ENCODE data around the gene ITM2C.

Gene ITM2C

DNA sequence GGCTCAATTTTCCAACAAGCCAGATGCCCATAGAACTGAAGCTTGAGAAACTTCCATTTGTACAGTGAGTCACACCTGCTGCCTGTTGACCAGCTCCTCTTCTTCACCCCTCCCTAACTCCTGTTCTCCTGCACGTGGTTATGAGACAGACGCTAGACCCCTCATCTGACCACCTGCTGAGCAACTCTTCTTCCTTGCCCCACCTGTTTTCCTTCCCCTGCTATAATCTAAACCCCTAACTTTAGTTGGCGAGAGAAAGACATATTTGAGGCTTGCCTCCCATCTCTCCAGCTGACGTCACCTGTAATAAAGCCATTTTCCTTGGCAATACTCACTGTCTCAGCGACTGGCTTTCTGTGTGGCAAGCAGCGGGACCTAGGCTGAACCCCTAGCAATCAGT lies 22.3 kb upstream of the ITM2C start:
- Histone ChIP-seq H3K9me2 (ENCODE audit: low read depth, low read length) (no peaks in the 10 kb centered on the region), H3K9me3 (ENCODE audit: low read length) (no peaks in the 10 kb centered on the region), H3K4me1 (ENCODE audit: insufficient read depth, low read length, severe bottlenecking) (no peaks in the 10 kb centered on the region), H2AFZ (ENCODE audit: low read length) (no peak overlapping the region), H3K4me3 (ENCODE audit: low read depth, low read length, poor library complexity, severe bottlenecking) (no peak overlapping the region), H3K36me3 (ENCODE audit: insufficient read depth, low read length) (no peaks in the 10 kb centered on the region), H3K27ac (ENCODE audit: low read depth, low read length, poor library complexity, severe bottlenecking) (no peak overlapping the region), H3K79me2 (ENCODE audit: insufficient read depth, low read length) (no peaks in the 10 kb centered on the region), H3K27me3 (ENCODE audit: insufficient read depth, low read length) (no peaks in the 10 kb centered on the region; the same call in 1 of the 2 replicates), H3K4me2 (ENCODE audit: low read length) (no peak overlapping the region), H4K20me1 (ENCODE audit: insufficient read depth, low read length) (no peaks in the 10 kb centered on the region), H3K9ac (ENCODE audit: low read length) (no peak overlapping the region), H3F3A (ENCODE audit: insufficient read depth, low read length) (no peaks in the 10 kb centered on the region)
- TF ChIP-seq, protein P1, sequence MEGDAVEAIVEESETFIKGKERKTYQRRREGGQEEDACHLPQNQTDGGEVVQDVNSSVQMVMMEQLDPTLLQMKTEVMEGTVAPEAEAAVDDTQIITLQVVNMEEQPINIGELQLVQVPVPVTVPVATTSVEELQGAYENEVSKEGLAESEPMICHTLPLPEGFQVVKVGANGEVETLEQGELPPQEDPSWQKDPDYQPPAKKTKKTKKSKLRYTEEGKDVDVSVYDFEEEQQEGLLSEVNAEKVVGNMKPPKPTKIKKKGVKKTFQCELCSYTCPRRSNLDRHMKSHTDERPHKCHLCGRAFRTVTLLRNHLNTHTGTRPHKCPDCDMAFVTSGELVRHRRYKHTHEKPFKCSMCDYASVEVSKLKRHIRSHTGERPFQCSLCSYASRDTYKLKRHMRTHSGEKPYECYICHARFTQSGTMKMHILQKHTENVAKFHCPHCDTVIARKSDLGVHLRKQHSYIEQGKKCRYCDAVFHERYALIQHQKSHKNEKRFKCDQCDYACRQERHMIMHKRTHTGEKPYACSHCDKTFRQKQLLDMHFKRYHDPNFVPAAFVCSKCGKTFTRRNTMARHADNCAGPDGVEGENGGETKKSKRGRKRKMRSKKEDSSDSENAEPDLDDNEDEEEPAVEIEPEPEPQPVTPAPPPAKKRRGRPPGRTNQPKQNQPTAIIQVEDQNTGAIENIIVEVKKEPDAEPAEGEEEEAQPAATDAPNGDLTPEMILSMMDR (IDR thresholded peaks at IDR 0.05; ENCODE audit: low read length), result no peak
- no peak for TF ChIP-seq EZH2 (IDR thresholded peaks at IDR 0.05; ENCODE audit: borderline replicate concordance, low read length)

DNA sequence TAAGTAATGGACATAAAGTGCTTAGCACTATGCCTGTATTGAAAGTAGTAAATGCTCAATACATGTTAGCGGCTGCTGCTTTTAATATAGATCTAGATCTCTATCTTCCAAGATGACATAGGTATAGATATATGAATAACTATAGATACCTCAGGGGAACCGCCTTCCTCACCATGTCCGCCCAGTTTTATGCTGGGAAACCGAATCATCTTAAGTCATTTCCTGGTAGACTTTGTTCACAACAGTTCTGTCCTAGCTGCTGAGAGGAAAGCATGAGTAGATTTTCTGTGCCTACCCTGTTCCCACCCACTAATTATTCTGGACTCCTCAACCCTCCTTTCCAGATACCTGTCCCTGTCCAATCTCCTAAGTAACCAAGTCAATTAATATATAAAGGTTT lies 21.6 kb upstream of the ITM2C start:
- TF ChIP-seq, protein P1 (IDR thresholded peaks at IDR 0.05; ENCODE audit: low read length), result no peak
- no peak for TF ChIP-seq EZH2 (IDR thresholded peaks at IDR 0.05; ENCODE audit: borderline replicate concordance, low read length)
- Histone ChIP-seq H3F3A (ENCODE audit: insufficient read depth, low read length) (no peaks in the 10 kb centered on the region), H3K4me1 (ENCODE audit: insufficient read depth, low read length, severe bottlenecking) (peaks cover 2% of the 10 kb centered on the region), H3K9me2 (ENCODE audit: low read depth, low read length) (no peaks in the 10 kb centered on the region), H4K20me1 (ENCODE audit: insufficient read depth, low read length) (no peaks in the 10 kb centered on the region), H3K9me3 (ENCODE audit: low read length) (no peaks in the 10 kb centered on the region), H3K27me3 (ENCODE audit: insufficient read depth, low read length) (no peaks in the 10 kb centered on the region; the same call in 1 of the 2 replicates), H3K27ac (ENCODE audit: low read depth, low read length, poor library complexity, severe bottlenecking) (no peak overlapping the region), H3K4me3 (ENCODE audit: low read depth, low read length, poor library complexity, severe bottlenecking) (no peak overlapping the region), H3K36me3 (ENCODE audit: insufficient read depth, low read length) (no peaks in the 10 kb centered on the region), H3K9ac (ENCODE audit: low read length) (no peak overlapping the region), H2AFZ (ENCODE audit: low read length) (no peak overlapping the region), H3K4me2 (ENCODE audit: low read length) (no peak overlapping the region), H3K79me2 (ENCODE audit: insufficient read depth, low read length) (no peaks in the 10 kb centered on the region)

DNA sequence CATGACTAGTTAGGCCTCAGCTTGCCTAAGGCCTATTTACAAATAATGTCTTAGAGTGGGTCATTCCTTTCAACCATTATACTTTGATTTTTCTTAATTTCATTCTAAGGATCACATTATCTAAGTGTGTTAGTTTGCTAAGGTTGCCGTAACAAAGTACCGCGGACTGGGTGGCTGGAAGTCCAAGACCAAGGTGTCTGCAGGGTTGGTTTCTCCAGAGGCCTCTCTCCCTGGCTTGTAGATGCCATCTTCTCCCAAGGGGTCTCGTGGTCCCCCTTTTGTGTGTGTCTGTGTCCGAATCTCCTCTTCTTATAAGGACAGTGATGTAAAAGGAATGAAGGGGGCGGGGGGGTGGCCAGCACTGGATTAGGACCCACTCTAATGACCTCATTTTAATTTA lies 18.4 kb upstream of the ITM2C start:
- H3K4me1 ChIP-seq (ENCODE audit: insufficient read depth, low read length, severe bottlenecking), result peaks cover 3% of the 10 kb centered on the region
- H4K20me1 ChIP-seq (ENCODE audit: insufficient read depth, low read length), result no peaks in the 10 kb centered on the region
- no peaks in the 10 kb centered on the region for H3K27me3 ChIP-seq (ENCODE audit: insufficient read depth, low read length)
- no peaks in the 10 kb centered on the region for H3K9me2 ChIP-seq (ENCODE audit: low read depth, low read length)
- H3K79me2 ChIP-seq (ENCODE audit: insufficient read depth, low read length), result no peaks in the 10 kb centered on the region
- TF ChIP-seq EZH2 (IDR thresholded peaks at IDR 0.05; ENCODE audit: borderline replicate concordance, low read length), result no peak
- TF ChIP-seq, protein P1 (IDR thresholded peaks at IDR 0.05; ENCODE audit: low read length), result no peak
- no peak overlapping the region for H3K27ac ChIP-seq (ENCODE audit: low read depth, low read length, poor library complexity, severe bottlenecking)
- H2AFZ ChIP-seq (ENCODE audit: low read length), result no peak overlapping the region
- no peak overlapping the region for H3K4me3 ChIP-seq (ENCODE audit: low read depth, low read length, poor library complexity, severe bottlenecking)
- H3K36me3 ChIP-seq (ENCODE audit: insufficient read depth, low read length), result no peaks in the 10 kb centered on the region
- no peak overlapping the region for H3K4me2 ChIP-seq (ENCODE audit: low read length)
- H3K9ac ChIP-seq (ENCODE audit: low read length), result no peak overlapping the region
- H3K9me3 ChIP-seq (ENCODE audit: low read length), result no peaks in the 10 kb centered on the region
- H3F3A ChIP-seq (ENCODE audit: insufficient read depth, low read length), result no peaks in the 10 kb centered on the region

Data from OCI-LY1 (cell line).